DOHH2 (cell line): ENCODE results near the gene TPRN.

ENCODE experiments used
- CTCF ChIP-seq: fragments of 200-600 bp; sonication (generic); IDR thresholded peaks from one replicate; pipeline ENCODE4 v1.5.1; 2014; ENCODE audit warnings: antibody characterized with exemption, mild to moderate bottlenecking, low read depth, low read length; ENCODE audit not compliant: poor library complexity, severe bottlenecking
- EZH2phosphoT487 ChIP-seq: fragments of 200-600 bp; sonication (generic); IDR thresholded peaks from 2 replicates; pipeline ENCODE4 v1.6.1; 2017; ENCODE audit warnings: borderline replicate concordance, mild to moderate bottlenecking, antibody characterized with exemption, low read length, moderate library complexity, mixed read lengths

GRCh38 chr9:137236936-137237421 lies 36.4 kb upstream of the TPRN start:
- TF ChIP-seq CTCF, result no peak
- TF ChIP-seq EZH2phosphoT487, result no peak
